NCI-H1436 (cell line): ENCODE data around the gene LRBA.

ENCODE experiments used
- DNase-seq: peaks from one replicate; lab custom pipeline; 2025; lab: John Stamatoyannopoulos, UW

Gene LRBA

DNA sequence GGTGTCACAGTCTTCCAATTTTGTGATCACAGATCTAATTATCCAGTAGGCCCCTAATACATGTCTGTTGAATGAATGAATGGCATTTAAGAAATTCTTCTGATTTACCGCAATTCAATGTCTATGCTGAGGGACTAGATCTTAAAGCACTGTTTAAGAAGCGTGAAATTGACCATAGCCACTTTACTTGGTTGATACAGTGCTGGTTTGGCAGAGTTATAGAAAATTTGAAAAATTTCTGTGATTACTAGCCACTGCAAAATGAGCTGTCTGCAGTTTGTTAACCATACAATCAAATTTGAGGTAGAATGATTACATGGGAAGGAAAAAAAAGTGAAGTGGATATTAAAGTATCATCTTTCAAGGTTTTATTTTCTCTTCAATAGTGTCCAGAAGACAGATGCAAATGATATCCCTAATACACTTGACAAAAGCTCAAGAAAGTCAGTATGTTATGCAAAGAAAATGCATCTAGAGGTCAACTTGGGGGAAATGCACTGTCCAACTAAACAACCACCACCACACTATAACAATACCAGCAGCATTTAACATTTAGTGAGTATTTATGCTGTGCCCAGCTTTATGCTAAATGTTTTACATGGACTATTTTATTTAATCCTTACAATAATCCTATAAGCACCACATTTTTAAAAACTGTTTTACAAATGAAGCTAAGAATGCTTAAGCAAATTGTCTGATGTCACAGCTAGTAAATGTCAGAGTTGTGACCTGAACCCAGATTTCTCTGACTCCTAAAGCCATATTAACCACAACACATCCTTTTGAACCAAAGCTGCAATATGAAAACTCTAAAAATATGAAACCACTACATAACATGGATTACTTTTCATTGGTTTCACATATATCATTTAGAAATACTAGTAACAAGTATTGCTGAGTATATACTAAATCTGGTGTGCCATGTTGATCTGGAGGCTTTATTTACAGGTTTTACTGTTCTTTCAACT lies 651.1 kb downstream of the LRBA start:
- DNase-seq = peak; percentile 19

DNA sequence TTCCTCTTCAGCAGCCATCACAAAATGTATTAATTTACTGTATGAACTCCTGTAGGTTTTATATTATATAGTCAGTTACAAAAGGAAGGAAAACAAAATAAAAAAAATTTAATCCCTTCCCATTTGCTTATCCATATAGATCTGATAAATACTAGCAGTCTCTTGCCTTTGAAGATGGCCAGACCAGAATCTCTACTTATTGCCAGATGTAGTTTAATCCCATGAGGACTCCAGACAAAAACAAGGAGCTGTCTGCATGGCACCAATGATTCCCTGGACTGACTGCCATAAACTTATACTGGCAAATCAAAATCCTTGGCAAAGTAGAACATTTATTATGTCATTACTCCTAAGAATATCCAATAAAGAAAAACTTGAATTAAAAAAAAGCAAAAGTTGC lies 656.4 kb downstream of the LRBA start:
- DNase-seq = no peak

DNA sequence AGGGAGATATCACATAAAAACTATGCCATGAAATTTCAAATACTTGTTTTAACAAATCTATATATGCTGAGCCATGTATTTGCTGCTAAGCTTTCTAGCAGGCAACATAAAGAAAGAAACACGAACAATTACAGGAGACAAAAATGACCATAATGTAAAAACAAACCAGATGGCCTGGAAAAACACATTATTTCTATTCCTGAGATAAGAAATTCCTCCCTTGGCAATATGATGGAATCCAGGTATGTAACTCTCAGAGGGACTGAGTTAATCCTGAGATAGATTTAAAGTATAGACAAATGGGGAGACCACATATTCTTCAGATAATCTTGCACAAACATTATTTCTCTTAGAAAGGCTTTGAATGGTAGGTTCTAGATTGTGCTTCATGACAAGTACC lies 657.3 kb downstream of the LRBA start:
- no peak for DNase-seq

GRCh38 chr4:150355858-150356455 lies 659.1 kb downstream of the LRBA start:
- DNase-seq = no peak

DNA sequence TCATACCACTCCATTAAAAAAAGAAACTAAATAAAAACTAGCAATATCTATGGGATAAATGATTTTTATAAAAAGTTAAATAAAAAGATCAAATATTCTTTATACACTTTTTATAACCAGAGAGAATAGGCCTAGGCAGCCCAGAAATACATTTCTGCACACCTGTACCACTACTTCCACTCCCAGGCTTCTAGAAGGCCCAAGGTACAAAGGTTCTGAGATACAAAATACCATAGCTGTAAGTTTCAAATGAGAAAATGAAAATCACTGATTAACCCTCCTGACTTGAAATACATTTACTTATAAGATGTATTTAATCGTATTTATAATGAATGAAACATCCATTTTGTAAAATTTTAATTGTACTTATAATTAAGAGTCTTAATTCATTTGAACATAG lies 659.7 kb downstream of the LRBA start:
- DNase-seq = no peak

DNA sequence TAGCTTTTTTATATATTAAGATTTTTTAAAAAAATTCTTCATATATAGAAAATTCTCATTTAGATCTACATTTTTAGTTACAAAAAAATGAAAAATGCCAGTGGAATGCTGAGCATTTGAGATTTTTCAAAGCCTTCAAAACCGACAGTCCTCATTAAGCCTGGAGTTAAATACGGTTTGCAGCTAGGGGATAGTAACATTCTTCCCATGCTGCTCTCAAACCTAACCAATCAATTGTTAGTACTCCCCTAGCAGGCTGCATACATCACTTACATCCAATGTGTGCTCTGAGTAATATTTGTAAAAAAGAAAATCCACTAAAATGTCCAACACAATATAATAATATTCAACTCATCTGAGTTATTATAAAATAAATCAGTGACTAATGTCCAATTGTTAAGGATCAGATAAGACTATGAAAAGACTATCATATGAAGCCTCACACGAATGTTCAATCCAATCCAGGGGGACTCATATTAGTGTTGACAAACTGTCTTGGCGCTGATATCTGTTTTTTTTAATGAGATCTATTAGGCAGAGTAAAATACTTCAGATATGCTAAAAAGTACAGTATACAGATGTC lies 660.8 kb downstream of the LRBA start:
- no peak for DNase-seq

DNA sequence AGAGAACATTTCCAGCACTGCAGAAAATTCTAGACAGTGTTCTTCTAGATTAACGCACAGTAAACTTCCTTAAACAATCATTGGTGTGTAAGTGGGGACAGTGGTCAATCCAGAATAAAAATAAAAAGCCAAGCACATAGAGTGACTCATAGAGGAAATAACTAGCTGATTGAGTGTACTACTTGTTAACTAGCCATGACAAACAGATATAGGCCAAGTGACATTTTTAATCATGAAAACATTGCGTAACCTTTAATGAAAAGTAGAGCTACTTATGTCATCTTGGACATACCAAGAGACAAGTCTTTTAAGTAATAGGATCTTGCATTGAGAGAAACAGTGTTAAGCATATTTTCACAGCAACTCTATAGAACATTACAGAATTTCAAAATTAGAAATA lies 667.0 kb downstream of the LRBA start:
- no peak for DNase-seq

- no peak for DNase-seq
These were observed 669.8 kb downstream of the LRBA start for GRCh38 chr4:150345207-150345744.

GRCh38 chr4:150343796-150344195 lies 671.3 kb downstream of the LRBA start:
- no peak for DNase-seq

GRCh38 chr4:150342945-150343344 lies 672.1 kb downstream of the LRBA start:
- no peak for DNase-seq

DNA sequence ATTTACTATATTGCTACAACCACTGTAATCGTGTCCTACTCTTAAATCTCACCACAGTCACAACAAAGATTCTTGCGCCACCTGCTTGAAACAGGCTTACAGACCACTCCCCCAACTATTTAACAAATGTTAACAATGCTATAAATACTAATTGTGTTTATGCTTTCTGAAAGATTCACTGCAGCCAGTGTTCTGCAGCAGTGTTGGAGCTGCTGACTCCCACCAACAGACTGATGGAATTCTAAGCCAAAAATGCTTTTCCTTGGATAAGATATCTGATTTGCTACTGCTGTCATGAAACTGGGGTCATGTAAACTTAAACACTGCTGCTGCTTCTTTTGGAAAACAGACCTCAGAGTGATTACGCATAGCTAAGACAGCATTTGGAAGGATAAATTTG lies 677.4 kb downstream of the LRBA start:
- no peak for DNase-seq

- DNase-seq = no peak
These were observed 678.2 kb downstream of the LRBA start for GRCh38 chr4:150336676-150337412.

- DNase-seq = no peak
These were observed 682.1 kb downstream of the LRBA start for GRCh38 chr4:150332961-150333360.

- no peak for DNase-seq
These were observed 683.0 kb downstream of the LRBA start for GRCh38 chr4:150332086-150332485.

- no peak for DNase-seq
These were observed 685.7 kb downstream of the LRBA start for GRCh38 chr4:150329373-150329772.

GRCh38 chr4:150328496-150328895 lies 686.6 kb downstream of the LRBA start:
- no peak for DNase-seq

DNA sequence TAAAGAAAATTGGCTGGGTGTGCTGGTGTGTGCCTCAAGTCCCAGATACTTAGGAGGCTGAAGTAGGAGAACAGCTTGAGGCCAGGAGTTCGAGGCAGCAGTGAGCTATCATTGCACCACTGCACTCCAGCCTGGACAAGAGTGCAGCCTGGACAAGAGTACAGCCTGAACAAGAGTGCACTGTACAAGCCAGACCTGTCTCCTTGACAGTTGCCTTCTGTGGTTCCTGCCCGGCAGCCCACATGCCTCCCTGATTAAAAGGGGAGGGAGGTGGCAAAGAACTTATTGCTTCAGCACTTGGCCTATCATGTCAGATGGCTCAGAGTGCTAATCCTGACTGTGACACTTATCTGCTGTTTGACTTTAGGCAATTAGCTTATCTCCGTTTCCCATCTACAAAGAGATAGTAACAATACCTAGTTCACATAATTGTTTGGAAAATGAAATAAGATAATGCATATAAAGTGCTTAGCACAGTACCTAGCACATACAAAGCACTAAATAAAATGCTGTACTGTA lies 687.8 kb downstream of the LRBA start:
- no peak for DNase-seq

DNA sequence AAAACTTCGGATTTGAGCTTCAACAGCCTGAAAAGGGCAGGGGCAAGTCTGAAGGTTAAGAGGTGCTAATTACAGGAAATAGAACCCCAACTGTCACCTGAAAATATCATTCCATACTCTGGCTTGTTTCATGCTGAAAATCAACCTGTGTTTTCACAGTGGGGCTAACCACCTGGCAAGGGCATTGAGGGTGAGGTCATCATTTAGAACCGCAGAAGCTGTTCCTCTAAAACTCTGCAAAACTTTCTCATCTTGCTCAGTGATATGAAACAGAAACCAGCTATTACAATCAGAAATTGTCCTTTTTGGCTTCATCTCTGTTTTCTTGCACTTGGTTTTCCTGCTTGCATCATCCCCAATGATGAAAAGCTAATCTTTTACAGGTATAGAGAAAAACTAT lies 689.2 kb downstream of the LRBA start:
- no peak for DNase-seq

DNA sequence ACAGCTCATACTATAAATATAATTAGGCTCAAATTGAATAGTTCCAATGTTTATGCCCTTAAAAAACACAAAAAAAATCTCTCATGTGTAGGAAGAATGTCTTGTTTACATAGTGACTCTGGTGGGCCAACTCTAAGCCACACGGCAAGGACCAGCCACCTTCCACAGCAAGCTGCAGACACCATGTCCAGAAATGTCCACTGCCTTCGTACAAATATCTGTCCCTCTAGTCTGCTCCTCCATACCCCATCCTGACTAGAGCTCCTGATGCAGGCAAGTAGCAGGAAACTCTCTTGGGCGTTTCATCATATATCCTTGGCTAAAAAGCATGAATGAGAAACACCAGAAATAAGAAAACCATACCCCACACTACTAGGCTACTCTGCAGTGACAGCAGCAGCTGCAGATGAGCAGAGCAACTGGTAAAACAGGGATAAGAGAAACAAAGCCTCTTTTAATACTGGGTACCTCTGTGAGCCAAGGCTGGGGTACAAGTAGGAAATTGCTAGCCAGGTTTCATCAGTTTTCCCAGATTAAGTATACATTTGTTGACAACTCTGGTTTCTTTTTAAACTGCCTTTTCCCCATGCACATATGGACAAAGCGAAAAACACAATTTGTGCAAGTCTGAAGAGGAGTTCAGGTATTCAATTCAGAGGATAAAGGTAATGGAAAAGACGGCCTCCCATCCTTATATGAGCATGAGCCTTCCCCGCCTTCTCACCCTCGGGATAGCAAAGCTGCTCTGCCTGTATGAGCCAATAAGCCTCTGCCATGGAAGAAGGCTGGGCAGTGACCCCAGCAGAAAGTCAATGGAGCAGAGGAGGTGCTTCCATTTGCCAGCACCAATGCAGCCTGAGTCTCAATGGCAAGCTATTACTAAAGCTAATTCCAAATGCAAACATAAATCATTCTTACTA lies 691.4 kb downstream of the LRBA start:
- no peak for DNase-seq

DNA sequence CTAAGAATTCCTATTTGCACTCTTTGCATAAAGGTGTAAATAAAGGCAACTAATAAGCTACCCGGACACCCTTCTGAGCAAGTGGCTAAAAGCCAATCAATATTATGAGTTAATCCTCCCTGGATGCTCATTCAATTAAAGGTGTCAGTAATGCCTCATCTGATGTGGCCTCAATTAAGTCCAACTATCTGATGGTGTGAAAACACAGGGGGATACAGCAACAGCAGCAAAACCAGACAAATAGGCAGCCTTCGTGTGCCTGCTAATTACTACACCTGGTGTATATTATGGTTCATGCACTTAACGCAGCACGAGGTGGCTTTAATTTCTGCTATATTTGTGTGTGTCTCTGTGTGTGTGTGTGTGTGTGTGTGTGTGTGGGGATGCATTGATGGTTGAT lies 692.4 kb downstream of the LRBA start:
- no peak for DNase-seq

GRCh38 chr4:150321113-150321512 lies 694.0 kb downstream of the LRBA start:
- DNase-seq = no peak
